Mucosa of stomach (tissue), 1 donor: Measurements from ENCODE around the gene CCDC187.

Experiments
- H3K27me3 ChIP-seq: one replicate; pipeline ENCODE4 v1.7.0; 2013; ENCODE audit warnings: mild to moderate bottlenecking, low read length; ENCODE audit not compliant: control insufficient read depth, insufficient read depth
- H3K36me3 ChIP-seq: one replicate; pipeline ENCODE4 v1.7.0; 2013; ENCODE audit warnings: low read length; ENCODE audit not compliant: control insufficient read depth, insufficient read depth
- H3K4me1 ChIP-seq: one replicate; pipeline ENCODE4 v1.7.0; 2013; ENCODE audit warnings: mild to moderate bottlenecking, low read length; ENCODE audit not compliant: control insufficient read depth, insufficient read depth
- H3K4me3 ChIP-seq: one replicate; pipeline ENCODE4 v1.7.0; 2013; ENCODE audit warnings: low read length
- H3K9ac ChIP-seq: one replicate; pipeline ENCODE4 v1.7.0; 2013; ENCODE audit warnings: mild to moderate bottlenecking, low read length, moderate library complexity
- H3K9me3 ChIP-seq: one replicate; pipeline ENCODE4 v1.7.0; 2013; ENCODE audit warnings: mild to moderate bottlenecking, low read length, moderate library complexity; ENCODE audit not compliant: control insufficient read depth
- donor health status: Pancreatic carcinoma.

CCDC187 gene

GRCh38 chr9:136259836-136260235 is 44.1 kb downstream of the CCDC187 start:
- Histone ChIP-seq H3K4me3 (no peak overlapping the region), H3K27me3 (peaks cover 16% of the 10 kb centered on the region), H3K4me1 (no peaks in the 10 kb centered on the region), H3K36me3 (no peaks in the 10 kb centered on the region), H3K9me3 (no peaks in the 10 kb centered on the region), H3K9ac (no peak overlapping the region)

DNA sequence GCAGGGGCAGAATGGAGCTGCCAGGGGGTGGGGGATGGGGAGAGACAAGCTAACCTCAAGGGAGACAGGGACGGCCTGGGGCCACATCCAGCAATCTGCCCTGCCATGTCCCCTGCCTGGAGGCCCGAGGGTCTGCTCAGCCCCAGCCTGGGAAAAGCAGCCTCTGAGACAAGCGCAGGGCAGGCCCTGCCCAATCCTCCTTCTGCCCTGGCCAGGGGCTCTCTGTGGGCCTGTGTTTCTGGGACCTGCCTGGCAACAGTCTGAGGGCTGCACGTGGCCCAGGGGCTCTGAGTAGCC is 44.4 kb downstream of the CCDC187 start:
- H3K4me3 ChIP-seq = no peak overlapping the region
- no peaks in the 10 kb centered on the region for H3K36me3 ChIP-seq
- no peak overlapping the region for H3K9ac ChIP-seq
- peaks cover 16% of the 10 kb centered on the region for H3K27me3 ChIP-seq
- no peaks in the 10 kb centered on the region for H3K4me1 ChIP-seq
- no peaks in the 10 kb centered on the region for H3K9me3 ChIP-seq

DNA sequence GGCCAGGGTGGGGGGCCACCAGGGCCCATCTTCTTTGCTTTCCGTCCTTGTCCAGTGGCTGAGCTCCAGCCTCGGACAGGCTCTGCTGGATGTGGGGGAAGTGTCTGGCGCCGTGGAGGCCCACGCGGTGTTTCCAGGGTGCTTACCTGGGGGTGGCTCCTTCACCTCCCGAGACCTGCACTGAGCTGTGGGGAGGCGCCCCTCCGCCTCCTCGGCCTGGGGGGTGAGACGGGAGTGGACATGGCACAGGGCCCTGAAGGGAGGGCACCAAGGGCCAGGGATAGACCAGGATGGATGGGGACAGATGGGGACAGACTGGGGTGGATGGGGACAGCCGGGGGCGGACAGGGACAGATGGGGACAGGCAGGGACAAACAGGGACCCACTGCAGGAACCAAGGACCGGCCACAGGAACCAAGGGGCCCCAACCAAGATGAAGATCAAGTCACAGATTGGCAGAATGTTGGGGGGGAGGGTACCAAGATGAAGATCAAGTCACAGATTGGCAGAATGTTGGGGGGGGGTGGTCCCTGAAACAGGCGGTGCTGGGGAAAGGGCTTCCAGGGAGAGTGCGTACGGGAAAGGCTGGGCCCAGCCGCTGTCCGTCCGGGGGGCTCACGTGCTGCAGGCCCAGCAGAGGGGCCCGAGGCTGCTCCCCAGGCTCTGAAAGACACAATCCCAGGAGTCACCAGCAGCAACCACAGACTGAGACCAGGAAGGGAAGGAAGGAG is 44.9 kb downstream of the CCDC187 start:
- Histone ChIP-seq H3K9ac (no peak overlapping the region), H3K4me1 (no peaks in the 10 kb centered on the region), H3K9me3 (no peaks in the 10 kb centered on the region), H3K4me3 (no peak overlapping the region), H3K27me3 (peaks cover 16% of the 10 kb centered on the region), H3K36me3 (no peaks in the 10 kb centered on the region)

DNA sequence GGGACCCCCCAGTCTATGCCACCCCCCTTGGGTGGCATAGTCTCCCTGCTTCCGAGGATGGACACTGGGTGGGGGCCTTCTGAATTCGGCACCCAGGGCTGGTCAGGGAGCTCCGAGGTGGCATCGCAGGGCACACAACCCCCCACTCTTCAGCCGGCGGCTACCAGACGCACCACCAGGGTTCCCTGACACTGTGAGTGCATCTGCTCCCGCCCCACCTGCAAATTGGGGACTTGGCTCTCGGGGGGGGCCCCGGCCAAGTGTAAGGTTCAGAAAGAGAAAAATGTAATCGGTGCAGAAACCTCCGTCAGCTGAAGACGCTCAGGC is 45.6 kb downstream of the CCDC187 start:
- H3K36me3 ChIP-seq = no peaks in the 10 kb centered on the region
- peaks cover 16% of the 10 kb centered on the region for H3K27me3 ChIP-seq

DNA sequence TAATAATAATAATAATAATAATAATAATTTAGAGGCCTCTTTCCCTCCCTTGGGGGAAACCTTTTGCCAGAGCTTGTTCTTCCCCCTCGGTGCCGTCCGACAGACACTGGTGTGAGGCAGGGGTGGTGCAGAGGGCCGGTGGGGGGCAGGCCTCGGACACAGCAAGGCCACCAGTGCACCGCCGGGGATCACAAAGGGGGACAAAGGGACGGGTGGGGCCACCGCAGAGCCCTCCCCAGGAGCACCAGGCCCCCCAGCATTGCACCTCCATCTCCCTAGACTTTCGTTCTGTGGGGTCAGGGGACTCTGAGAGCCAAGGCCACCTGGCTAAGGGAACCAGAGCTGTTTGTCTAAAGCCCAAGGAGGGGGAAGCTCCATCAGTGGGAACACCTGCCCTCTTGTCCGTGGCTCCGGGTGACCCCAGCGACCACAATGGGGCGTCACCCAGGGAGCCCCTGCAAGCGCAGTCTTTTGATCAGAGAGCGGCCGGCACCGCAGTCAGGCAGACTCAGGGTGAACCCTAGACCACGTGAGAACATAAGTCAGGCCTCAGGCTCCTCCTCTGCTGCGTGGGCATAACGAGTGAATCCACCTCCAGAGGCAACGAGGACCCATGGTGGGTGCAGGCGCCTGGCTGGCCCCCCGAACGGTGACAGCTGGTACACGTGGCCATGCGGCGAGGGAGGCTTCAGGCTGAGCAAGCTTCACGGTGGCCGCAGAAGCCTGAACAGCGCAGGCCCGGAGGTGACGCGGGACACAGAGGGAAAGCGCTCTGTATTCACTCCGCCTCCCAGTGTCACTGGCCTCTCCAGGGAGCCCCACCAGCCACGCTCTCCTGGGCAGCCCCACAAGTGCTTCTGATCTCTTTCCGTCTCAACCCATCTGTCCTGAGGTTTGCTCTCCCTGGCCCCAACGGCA is 46.3 kb downstream of the CCDC187 start:
- no peaks in the 10 kb centered on the region for H3K9me3 ChIP-seq
- no peaks in the 10 kb centered on the region for H3K4me1 ChIP-seq
- H3K36me3 ChIP-seq = no peaks in the 10 kb centered on the region
- peaks cover 16% of the 10 kb centered on the region for H3K27me3 ChIP-seq
- no peak overlapping the region for H3K9ac ChIP-seq
- H3K4me3 ChIP-seq = no peak overlapping the region

More for the DNA sequence above, 45.6 kb downstream of the CCDC187 start:
- H3K9me3 ChIP-seq = no peaks in the 10 kb centered on the region
- no peaks in the 10 kb centered on the region for H3K4me1 ChIP-seq
- no peak overlapping the region for H3K9ac ChIP-seq
- H3K4me3 ChIP-seq = no peak overlapping the region

DNA sequence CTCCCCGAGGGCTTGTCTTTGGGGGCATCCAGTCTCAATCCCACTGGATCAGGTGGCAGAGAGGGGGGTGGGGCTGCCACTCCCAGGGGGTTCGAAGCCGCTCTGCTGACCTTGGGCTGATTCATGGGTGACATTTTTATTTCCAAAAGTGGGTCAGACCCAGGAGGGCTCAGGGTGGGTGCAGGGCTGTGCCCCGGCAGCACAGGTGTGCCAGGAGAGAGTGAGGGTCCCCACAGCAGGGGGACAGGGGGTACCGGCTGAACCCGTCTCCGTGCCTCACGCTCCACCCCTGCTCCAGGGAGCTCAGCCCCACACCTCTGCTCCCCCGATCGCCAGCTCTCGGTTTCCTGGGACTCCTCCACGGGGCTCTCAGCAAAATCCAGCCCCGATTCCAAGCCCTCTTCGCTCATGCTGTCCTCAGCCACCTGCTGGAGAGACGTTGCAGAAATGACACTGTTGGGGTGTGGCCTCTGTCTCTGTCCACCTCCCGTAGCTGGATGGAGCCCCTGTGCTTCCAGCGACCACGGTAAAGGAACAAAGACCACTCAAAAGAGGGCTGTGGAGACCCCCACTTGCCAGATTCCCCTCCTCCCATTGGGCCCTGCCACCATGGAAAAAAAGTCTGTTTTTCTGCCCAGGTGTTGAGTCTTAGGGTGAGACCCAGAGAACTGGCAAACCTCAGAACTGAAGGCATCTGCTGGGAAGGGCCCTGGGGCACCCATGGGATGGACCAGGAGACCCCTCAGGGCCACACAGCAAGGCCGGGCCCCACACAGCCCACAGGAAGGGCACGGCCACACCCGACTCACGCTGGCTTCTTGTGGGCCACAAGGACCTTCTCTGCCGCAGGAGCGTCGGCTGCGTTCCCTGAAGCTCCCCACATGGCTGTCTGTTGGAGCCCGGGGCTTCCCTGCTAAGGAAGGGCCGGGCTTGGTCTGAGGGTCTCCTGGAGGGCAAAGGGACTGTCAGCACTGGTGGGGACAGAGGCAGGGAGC is 47.7 kb downstream of the CCDC187 start:
- no peak overlapping the region for H3K4me3 ChIP-seq
- H3K9me3 ChIP-seq = no peaks in the 10 kb centered on the region
- no peak overlapping the region for H3K9ac ChIP-seq
- no peaks in the 10 kb centered on the region for H3K4me1 ChIP-seq
- no peaks in the 10 kb centered on the region for H3K36me3 ChIP-seq
- H3K27me3 ChIP-seq = peaks cover 16% of the 10 kb centered on the region

DNA sequence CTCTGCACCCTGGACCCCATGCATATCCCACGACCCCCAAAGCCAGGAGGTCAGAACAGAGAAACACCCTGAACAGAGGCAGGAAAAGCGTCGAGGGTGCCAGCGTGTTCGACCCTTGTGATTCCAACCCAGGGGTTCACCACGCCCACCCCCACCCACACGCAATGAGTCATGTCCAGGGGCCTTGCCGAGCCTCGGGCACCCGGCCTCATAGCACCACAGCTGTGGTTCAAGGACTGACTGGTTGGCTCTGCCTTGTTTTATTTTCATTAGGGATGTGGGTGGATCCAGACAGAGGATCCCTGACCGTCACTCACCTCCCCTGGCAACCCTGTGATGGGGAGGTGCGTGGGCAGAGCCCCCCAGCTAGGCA is 48.7 kb downstream of the CCDC187 start:
- H3K4me3 ChIP-seq = no peak overlapping the region
- H3K36me3 ChIP-seq = no peaks in the 10 kb centered on the region
- H3K4me1 ChIP-seq = no peaks in the 10 kb centered on the region
- no peak overlapping the region for H3K9ac ChIP-seq
- peaks cover 16% of the 10 kb centered on the region for H3K27me3 ChIP-seq
- H3K9me3 ChIP-seq = no peaks in the 10 kb centered on the region

- H3K4me3 ChIP-seq = no peak overlapping the region
- H3K9me3 ChIP-seq = no peaks in the 10 kb centered on the region
- H3K27me3 ChIP-seq = peaks cover 16% of the 10 kb centered on the region
- no peak overlapping the region for H3K9ac ChIP-seq
- no peaks in the 10 kb centered on the region for H3K4me1 ChIP-seq
- no peaks in the 10 kb centered on the region for H3K36me3 ChIP-seq
These were observed 49.3 kb downstream of the CCDC187 start for GRCh38 chr9:136254381-136255165.

- H3K9ac ChIP-seq = no peak overlapping the region
- no peaks in the 10 kb centered on the region for H3K36me3 ChIP-seq
- H3K9me3 ChIP-seq = no peaks in the 10 kb centered on the region
- no peak overlapping the region for H3K4me3 ChIP-seq
- H3K27me3 ChIP-seq = peaks cover 16% of the 10 kb centered on the region
- no peaks in the 10 kb centered on the region for H3K4me1 ChIP-seq
These were observed 50.4 kb downstream of the CCDC187 start for GRCh38 chr9:136253246-136254130.

DNA sequence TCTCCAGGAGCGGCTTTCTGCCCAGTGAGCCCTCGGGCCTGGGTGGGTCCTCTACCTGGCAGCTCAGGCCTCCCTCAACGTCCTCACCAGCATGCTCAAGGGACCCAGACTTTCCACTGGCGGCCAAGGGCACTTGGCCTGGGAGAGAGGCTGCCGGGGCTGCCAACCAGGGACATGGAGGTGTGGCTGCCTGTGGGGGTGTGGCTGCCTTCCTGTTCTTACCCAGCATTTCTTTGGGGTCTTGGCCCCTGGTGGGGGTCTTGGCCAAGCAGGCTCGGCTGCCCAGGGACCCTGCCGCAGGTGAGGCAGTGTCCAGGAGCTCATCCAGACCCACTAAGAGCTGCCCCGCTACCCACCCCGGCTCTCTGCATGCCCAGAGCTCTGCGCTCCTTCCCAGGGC is 51.0 kb downstream of the CCDC187 start:
- H3K36me3 ChIP-seq = no peaks in the 10 kb centered on the region
- H3K27me3 ChIP-seq = peaks cover 16% of the 10 kb centered on the region
- H3K4me1 ChIP-seq = no peaks in the 10 kb centered on the region
- H3K9me3 ChIP-seq = no peaks in the 10 kb centered on the region
- no peak overlapping the region for H3K4me3 ChIP-seq
- H3K9ac ChIP-seq = no peak overlapping the region

DNA sequence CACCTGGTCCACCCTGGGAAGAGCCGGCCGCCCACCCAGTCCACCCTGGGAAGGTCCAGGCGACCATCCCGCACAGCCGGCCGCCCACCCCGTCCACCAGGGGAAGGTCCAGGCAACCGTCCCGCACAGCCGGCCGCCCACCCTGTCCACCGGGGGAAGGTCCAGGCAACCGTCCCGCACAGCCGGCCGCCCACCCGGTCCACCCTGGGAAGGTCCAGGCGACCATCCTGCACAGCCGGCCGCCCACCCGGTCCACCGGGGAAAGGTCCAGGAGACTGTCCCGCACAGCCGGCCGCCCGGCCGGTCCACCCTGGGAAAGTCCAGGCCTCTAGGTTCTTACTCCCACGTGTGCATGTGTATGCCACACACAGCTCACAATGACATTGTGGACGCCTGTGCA is 51.6 kb downstream of the CCDC187 start:
- Histone ChIP-seq H3K27me3 (peaks cover 16% of the 10 kb centered on the region), H3K4me1 (no peaks in the 10 kb centered on the region), H3K9me3 (no peaks in the 10 kb centered on the region), H3K36me3 (no peaks in the 10 kb centered on the region), H3K9ac (no peak overlapping the region), H3K4me3 (no peak overlapping the region)
